Pons (tissue), 1 donor: ENCODE data around the gene IFIH1.

ENCODE experiments used
- DNase-seq: peaks from one replicate; pipeline ENCODE4 v3.0.0-alpha.2; 2016; ENCODE audit warnings: low spot score

The IFIH1 gene

GRCh38 chr2:162318328-162319180 is at the start of gene IFIH1:
TSS of gene IFIH1 (minus strand) at chr2:162318684. CDS start at chr2:162318307, 377 bp downstream.
- peak; percentile 91 for DNase-seq

GRCh38 chr2:162365392-162365791 is 46.9 kb upstream of the IFIH1 start:
- DNase-seq, result no peak

- no peak for DNase-seq
Measured at GRCh38 chr2:162344617-162344950, 26.1 kb upstream of the IFIH1 start.

GRCh38 chr2:162343824-162344616 is 25.5 kb upstream of the IFIH1 start, which contains the start of gene GCA:
TSS of gene GCA (plus strand) at chr2:162344132. CDS start at chr2:162344249, 117 bp downstream.
- peak; percentile 98 for DNase-seq

- DNase-seq, result no peak
Measured at GRCh38 chr2:162343492-162343823, 25.0 kb upstream of the IFIH1 start.

- no peak for DNase-seq
Measured at GRCh38 chr2:162342841-162343240, 24.4 kb upstream of the IFIH1 start.

GRCh38 chr2:162342321-162342720 is 23.8 kb upstream of the IFIH1 start:
- no peak for DNase-seq

- DNase-seq, result no peak
Measured at GRCh38 chr2:162340822-162341221, 22.3 kb upstream of the IFIH1 start.

GRCh38 chr2:162337868-162338267 is 19.4 kb upstream of the IFIH1 start:
- DNase-seq, result no peak

- DNase-seq, result peak; percentile 67
Measured at GRCh38 chr2:162333968-162334367, 15.5 kb upstream of the IFIH1 start.

GRCh38 chr2:162330881-162331280 is 12.4 kb upstream of the IFIH1 start:
- DNase-seq, result no peak

- no peak for DNase-seq
Measured at GRCh38 chr2:162328424-162329157, 10.1 kb upstream of the IFIH1 start.

- DNase-seq, result no peak
Measured at GRCh38 chr2:162327806-162328205, 9.3 kb upstream of the IFIH1 start.

- no peak for DNase-seq
Measured at GRCh38 chr2:162327134-162327769, 8.8 kb upstream of the IFIH1 start.

GRCh38 chr2:162324953-162325352 is 6.5 kb upstream of the IFIH1 start:
- no peak for DNase-seq

GRCh38 chr2:162320864-162321517 is 2.5 kb upstream of the IFIH1 start:
- no peak for DNase-seq

GRCh38 chr2:162317861-162318327 is 590 bp downstream of the IFIH1 start:
- peak; percentile 24 for DNase-seq

- no peak for DNase-seq
Measured at GRCh38 chr2:162317058-162317742, 1.3 kb downstream of the IFIH1 start.

GRCh38 chr2:162316590-162316989 is 1.9 kb downstream of the IFIH1 start:
- no peak for DNase-seq

GRCh38 chr2:162315938-162316337 is 2.5 kb downstream of the IFIH1 start:
- DNase-seq, result peak; percentile 21

- no peak for DNase-seq
Measured at GRCh38 chr2:162312853-162313252, 5.6 kb downstream of the IFIH1 start.
